Fibroblast of skin of abdomen (primary cell): ENCODE measurements around the gene S100A7. TPM values are rescaled to one million over a fixed set of nuclear protein-coding genes. Genes with fewer than 3 reads are reported as not detected.

Source experiments
- DNase-seq: peaks from one replicate; pipeline ENCODE4 v3.0.0-alpha.2; 2013
- polyA plus RNA-seq, 2 experiments: library from polyadenylated mRNA; unstranded; fragments of 120-200 nt; gene quantifications; one replicate each; pipeline ENCODE4 v1.2.1, GENCODE V29; 2013; ENCODE audit not compliant: insufficient read length in 2 of 2

Gene S100A7
- not detected for polyA plus RNA-seq (2013, experiment 1 of 2; ENCODE audit: insufficient read length)
- not detected for polyA plus RNA-seq (2013, experiment 2 of 2; ENCODE audit: insufficient read length)

GRCh38 chr1:153460551-153460950, at the start of gene S100A7:
TSS of gene S100A7 (minus strand) at chr1:153460651. CDS start at chr1:153459013, 1,638 bp downstream.
- no peak for DNase-seq

DNA sequence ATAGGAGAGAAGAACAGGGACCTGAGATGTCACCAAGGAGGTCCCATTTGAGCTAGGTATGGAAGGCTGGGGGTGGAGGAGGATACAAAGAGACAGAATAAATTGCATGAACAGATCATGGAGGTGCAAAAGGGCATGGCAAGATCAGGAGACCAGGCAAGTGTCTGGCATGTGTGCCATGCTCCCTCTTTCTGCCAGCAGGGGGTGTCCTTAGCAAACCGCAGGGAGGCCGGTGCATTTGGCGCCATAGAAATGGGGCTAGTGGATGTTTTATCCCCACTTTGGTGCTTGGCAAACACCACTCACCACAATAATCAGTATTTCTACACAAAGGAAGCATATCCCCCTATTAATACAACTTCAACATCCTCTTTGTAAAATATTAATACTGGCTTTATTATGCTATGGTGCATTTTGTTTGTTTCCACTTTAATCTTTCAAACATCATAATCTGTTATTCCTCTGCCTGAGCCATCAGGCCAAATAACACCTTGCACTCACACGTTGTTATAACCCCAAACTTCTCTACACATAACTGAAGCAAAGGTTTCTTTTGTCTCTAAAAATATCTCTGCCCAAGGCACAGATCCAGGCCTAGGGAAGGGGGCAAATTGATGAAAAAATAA, 49.4 kb upstream of the S100A7 start:
- DNase-seq: peak; percentile 27

- DNase-seq: no peak
These were observed 48.6 kb upstream of the S100A7 start for GRCh38 chr1:153509036-153509435.

- peak; percentile 18 for DNase-seq
These were observed 47.6 kb upstream of the S100A7 start for GRCh38 chr1:153507926-153508583.

DNA sequence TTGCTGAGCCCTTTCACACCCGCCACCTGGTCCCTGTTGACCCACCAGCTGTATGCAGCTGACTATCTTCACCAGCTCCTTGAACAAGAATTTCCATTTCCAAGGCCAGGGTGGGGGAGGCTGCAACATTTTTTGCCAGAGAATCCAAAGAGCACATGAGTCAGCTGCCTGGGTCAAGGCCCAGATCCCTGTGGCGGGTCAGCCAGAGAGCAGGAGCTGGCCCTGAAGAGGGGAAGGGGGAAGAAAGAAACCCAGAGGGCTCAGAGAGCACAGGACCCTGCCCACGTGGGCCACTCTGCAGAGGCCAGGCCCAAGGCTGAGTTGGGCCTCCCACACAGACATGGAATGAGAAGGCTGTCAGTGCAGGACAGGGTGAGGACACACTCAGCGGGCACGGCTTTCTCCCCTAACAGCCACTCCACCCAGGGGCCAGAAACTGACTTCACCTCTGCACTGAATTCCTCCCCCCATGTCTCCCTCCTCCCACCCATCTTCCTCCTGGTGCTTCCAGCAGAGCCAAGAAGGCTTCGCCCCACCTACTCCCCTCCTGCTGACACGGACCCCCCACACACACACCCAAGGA, 46.5 kb upstream of the S100A7 start:
- DNase-seq: peak; percentile 89

DNA sequence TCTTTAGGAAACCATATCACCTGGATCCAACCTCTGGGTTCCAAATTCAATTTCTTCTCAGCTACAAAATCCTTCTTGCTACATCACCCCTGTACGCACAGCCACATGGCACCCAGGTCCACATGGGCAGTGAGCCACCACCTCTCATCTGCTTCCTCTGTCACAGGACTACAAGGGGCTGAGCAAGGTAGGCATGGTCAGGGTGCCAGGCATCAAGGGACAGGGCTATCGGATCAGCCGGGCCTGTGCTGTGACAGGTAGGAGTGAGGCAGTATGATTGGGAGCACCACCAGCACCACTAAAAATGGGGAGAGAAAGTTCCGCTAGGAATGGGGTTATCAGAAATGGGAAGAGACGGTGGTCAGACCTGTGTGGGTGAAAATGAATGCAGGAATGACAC, 45.9 kb upstream of the S100A7 start:
- DNase-seq: no peak

- DNase-seq: no peak
These were observed 45.1 kb upstream of the S100A7 start for GRCh38 chr1:153505576-153505975.

DNA sequence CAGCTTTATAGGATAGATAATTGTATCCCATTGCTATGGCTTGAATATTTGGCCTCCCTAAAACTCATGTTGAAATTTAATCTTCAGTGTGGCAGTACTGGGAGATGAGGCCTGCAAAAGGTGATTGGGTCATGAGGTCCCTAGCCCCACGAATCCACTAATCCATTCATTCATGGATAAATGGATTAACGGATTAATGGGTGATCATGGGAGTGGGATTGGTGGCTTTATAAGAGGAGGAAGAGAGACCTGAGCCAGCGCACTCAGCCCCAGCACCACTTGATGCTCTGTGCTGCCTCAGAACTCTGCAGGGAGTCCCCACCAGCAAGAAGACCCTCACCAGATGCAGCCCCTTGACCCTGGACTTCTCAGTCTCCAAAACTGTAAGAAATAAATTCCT, 43.3 kb upstream of the S100A7 start:
- no peak for DNase-seq

DNA sequence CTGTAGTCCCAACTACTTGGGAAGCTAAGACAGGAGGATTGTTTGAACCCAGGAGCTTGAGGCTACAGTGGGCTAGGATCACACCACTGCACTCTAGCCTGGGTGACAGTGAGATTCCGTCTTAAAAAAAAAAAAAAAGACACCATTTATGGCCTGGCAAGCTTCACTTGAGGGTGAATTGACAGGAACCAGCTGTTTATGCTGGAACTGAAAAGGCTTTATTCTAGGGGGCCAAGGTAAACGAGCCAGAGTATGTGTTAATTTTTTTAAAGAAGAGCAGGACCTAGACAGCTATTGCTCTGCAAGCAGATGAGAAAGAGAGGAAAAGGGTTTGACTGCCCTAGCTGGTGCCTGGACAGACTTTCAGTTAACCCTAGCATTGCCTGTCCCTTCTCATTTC, 38.3 kb upstream of the S100A7 start:
- no peak for DNase-seq

GRCh38 chr1:153495536-153495935, 35.1 kb upstream of the S100A7 start:
- DNase-seq: no peak

DNA sequence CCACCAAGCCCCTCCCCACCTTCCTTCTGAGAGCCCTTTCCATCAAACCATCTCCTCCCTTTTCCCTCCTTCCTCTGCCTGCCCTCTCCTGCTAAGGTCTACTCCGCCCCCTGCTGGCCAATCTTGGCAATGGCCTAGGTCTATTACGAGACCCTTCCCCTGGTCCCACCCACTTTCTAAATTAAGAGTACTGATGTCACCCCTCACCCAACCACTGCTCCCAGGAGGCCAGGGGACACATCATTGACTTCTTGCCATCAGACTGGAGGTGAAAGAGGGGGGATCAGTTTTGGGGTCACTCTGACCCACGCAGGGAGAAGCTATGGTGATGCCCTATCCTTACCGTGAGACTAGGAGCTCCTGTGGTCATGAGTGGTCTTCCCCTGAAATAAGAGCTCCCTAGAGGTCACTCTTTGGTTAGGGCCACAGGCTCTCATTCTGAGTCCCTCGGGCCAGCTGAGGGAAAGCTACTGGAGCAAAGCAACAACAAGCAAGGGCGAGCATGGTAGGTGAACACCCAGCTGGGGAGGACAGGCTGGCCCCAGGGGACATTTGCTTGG, 34.6 kb upstream of the S100A7 start:
- peak; percentile 56 for DNase-seq

DNA sequence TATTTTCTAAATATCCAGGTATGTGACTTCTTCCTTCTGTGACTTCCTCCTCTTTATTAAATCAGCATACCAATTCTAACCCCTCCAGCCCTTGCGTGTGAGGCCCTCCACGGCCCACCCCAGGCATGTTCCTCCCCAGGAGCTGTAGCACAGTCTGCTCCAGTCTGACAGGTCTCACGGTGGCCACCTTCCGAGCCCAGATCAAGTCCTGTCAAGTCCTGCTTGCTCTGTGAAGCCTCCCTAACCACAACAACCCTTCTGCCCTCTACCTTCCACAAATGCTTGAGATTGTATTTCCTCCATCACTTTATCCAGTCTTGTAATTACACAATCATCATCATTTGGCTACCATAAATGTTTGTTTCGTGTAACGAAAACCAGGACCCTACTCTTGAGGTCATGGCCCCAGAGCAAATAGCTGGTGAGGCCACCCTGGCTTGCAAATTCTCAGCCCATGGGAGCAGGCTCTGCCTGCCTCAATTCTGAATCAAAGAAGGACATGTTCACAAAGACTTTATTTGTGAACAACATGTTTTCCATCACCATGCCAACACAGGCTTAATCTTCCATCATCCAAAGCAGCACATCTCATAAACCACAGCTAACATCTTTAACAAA, 33.0 kb upstream of the S100A7 start:
- no peak for DNase-seq

GRCh38 chr1:153490272-153491051, 30.0 kb upstream of the S100A7 start:
- DNase-seq: peak; percentile 89

GRCh38 chr1:153488731-153489130, 28.3 kb upstream of the S100A7 start:
- peak; percentile 78 for DNase-seq

DNA sequence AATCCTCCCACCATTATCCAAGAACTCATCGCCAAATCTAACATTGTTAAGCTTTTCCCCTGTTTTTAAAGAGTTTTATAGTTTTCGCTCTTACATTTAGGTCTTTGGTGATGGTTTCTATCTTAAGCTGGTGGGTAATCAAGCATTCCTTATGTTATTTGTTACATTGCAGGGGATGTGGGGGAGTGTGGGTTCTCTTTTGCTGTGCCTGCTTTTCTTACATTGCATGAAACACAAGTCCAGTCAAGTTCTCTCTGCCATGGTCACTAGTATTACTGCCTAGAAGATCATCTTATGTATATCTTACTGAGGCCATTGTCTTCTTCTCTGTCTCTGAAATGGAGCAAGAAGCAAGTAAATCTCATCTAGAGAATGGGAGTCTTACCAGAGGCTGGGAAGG, 27.3 kb upstream of the S100A7 start:
- DNase-seq: no peak

- DNase-seq: peak; percentile 21
These were observed 25.4 kb upstream of the S100A7 start for GRCh38 chr1:153485863-153486262.

DNA sequence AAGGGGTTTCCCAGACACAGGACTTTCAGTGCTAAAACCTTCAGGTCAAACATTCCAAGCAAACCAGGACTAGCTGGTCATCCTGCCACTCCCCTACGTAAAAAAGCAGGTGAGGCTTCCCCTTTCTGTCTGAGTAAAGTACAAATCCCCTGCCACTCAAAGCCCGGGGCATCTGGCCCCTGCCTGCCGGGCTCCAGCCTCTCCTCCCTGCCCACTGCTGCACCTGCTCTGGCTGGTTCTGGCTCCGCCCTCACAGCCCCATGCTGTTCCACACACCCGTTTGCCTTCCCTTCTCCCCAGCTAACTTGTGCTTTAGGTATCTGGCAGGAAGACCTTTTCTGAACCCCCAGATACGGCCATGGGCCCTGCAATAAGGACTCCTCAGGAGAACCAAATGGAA, 23.3 kb upstream of the S100A7 start:
- DNase-seq: no peak

GRCh38 chr1:153481124-153481523, 20.7 kb upstream of the S100A7 start:
- no peak for DNase-seq

GRCh38 chr1:153478692-153479618, 18.5 kb upstream of the S100A7 start:
- no peak for DNase-seq

DNA sequence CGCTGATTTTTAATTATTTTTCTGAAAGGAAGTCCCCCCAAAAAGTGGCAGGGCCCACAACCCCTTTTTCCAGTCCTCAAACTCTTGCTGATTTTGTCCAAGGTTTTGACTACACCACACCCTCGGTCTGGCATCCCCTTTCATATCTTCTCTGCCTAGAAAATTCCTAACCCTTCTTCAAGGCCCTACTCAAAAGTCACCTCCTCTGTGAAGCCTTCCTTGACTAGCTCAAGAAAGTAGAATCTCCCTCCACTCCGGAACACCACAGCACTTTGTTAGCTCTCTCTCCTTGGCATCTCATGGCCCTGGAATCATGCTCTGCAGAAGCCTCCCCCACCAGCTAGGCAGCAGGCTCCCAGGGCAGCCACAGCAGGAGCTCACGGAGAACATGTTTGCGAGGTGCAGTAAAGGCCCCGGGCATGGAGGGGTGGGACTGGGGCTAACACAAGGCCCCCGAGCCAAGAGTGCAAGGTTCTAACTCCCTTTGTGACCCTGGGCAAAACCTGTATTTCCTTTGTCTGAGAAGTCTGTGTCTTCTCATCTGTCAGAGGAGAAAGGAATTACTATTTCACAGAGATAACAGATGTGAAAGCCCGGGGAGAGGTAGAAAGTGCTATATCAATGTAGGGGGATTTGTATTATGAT, 17.7 kb upstream of the S100A7 start:
- DNase-seq: no peak
